IPS-NIHi7 (cell line): ENCODE measurements around the gene MUTYH.
"Not testable (repeated sequence)": the region's sequence is repeated elsewhere in the genome, so short reads cannot be mapped to it uniquely, and the experiment has no call there.

ENCODE experiments used
- DNase-seq: peaks from one replicate; pipeline ENCODE4 v3.0.0; 2012; ENCODE audit warnings: mixed read lengths; ENCODE audit errors: extremely low spot score

The MUTYH gene

DNA sequence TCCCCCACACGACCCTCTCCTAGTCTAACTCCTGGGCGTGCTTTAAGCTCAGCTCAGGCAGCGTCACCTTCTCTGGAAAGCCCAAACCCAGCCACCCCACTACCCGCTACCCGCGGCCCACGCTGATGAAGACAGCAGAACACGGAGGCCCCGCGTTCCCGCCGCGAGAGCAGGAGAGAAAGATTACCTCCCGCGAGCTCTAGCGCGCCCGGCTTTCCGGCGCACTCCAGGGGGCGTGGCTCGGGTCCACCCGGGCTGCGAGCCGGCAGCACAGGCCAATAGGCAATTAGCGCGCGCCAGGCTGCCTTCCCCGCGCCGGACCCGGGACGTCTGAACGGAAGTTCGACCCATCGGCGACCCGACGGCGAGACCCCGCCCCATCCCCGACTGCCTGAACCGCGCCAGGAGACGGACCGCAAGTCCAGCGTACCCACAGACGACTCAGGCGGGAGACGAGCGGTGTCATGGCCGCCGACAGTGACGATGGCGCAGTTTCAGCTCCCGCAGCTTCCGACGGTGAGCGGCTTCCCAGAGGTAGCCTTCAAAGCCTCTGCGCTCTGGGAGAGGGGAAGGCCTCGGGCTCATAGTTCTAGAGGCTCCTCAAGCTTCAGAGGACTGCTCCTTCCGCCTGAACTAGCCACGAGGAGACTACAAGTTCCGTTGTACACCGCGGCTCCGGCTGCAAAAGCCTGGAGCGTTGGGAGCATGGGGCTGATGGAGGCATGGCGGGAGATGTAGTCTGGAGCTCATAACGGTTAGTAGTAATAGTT lies at the start of gene MUTYH, which contains the start of gene TOE1:
Gene MUTYH, minus strand, starts transcription at position 652 of the 770 bp plus-strand sequence. CDS start 5,935 bp downstream, outside the sequence.
Gene TOE1, plus strand, starts transcription at position 382 of the 770 bp plus-strand sequence. Its CDS starts 83 bp downstream, at position 465.
- peak; percentile 98 for DNase-seq

DNA sequence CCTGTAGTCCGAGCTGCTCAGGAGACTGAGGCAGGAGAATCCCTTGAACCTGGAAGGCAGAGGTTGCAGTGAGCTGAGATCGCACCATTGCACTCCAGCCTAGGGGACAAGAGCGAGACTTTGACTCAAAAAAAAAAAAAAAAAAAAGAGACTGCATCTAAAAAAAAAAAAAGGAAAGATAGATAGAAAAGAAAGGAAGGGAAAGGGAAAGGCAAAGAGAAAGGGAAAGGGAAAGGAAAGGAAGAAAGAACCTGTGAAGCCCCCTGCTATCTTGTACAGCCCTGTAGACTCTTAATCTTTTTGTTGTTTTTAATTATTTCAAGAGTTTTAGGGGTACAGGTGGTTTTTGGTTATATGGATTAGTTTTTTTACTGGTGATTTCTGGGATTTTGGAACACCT lies 46.0 kb upstream of the MUTYH start:
- DNase-seq: no peak

DNA sequence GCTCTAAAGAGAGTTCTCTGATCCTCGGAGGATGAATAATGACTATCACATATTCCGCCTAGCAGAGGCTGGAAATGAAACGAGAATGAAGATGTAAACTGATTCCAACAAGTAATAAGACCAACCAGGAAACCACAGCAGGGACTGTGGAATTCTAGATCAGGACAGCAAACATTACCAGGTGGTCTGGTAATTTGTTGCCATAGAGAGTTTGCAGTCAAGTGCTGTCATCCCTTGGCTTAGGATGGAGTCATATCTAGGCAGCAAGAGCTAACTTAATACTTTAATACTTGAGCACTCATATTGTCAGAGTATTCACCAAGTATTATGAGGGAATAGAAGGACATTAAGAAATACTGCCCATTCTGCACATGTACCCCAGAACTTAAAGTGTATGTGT lies 45.1 kb upstream of the MUTYH start:
- no peak for DNase-seq

DNA sequence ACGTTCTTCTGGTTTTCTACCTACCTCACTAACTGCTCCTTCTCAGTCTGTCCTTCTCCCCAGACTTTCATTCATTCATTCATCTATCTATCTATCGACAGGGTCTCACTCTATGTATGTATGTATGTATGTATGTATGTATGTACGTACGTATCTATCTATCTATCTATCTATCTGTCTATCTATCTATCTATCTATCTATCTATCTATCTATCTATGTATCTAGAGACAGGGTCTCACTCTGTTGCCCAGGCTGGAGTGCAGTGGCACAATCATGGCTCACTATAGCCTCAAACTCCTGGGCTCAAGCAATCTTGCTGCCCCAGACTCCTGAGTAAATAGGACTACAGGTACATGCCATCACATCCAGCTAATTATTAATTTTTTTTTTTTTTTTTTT lies 44.0 kb upstream of the MUTYH start:
- DNase-seq: not testable (repeated sequence)

DNA sequence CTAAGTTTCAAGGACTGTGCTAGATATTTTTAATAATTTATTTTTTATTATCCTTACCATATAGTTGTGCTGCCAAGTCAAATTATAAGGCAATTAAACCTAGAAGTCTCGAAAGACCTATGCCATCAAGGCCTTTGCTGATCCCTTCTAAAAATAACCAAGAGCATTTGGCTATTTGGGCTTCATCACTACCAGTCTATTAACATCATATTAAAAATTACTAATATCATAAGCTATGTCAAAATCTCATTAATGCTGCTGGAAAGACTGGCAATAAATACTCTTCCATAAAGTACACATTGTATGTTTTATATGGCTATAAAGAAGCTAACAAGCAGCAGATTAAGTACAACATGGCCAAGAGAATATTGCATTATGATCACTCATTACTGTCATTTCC lies 43.0 kb upstream of the MUTYH start:
- DNase-seq: no peak

DNA sequence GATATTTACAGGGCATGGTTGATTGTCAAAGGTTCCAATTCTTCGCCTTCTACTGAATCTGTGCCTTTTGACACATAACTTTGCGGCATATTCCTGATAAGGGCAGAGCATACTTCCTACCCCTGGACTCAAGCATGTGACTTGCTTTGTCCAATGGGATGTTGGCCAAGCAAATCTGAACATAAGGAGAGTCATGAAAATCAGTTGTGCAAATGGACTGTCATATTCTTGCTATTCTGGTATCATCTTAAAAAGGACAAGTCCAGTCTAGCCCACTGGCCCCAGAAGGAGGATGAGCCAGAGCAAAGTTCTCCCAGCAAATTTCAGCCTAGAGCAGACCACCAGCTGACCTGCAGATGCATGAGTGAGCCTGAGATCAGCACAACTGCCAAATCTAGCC lies 41.0 kb upstream of the MUTYH start:
- no peak for DNase-seq

DNA sequence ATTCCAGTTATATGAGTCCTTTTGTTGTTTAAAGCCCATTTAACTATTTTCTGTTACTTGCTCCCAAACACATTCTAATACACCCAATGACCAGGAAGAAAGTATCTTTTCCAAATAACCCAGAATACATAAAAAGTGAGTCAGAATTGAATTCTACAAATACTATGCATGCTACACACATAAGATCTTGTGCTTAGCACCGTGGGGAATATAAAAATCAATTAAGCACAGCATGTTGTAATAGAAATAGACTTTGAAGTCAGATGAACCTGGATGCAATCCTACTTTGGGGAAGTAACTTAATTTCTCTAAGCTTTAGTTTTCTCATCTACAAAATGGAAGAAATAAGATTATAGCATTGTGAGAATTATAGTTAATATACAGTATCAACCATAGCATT lies 40.5 kb upstream of the MUTYH start:
- DNase-seq: no peak

DNA sequence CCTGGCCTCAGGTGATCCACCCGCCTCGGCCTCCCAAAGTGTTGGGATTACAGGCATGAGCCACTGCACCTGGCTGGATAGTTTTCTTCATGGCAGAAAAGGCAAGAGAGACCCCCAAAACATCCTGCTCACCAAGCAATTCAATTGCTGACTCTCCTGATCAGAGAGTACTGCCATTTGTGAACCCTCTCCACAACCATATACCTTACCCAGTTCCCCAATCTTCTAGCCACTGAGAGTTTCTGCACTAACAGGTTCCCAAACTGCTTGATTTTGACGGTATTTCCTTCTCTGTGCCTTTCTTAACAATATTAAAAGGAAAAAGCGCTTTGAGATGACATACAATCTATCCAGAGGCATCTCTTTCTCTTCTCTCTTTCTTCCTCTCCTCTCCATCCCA lies 39.9 kb upstream of the MUTYH start:
- no peak for DNase-seq

DNA sequence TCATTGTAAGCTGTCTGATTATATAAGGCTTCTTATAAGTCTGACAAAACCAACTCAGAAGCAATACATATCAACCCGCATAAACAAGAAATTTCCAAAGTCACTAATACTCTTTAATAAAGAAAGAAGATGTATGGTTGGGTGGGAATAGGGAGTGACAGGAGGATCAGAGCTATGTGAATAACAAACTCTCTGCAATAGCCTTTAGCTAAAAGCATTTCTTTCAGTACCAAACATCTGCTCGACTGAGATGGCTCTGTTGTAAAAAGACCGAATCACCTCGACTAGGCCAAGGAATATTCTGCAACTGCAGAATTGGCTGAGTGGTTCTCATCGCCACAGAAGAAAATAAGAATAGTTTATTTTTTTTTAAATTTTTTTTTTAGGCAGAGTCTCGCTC lies 39.3 kb upstream of the MUTYH start:
- DNase-seq: no peak

DNA sequence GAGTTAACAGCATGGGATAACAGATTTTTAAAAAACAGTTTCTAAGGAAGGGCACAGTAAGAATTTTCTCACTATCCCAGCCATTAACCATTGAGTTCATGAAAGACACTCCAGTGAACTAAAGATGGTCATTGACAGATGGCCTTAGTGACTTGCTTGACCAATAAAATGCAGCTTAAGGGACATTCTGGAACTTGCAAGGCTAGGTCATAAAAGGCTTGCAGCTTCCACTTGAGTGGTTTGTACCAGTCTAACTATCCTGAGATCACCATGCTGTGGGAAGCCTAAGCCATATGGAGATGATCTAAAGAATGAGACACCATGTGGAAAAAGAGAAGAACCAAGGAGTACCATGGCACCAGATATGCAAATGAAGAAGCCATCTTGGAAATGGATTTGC lies 37.9 kb upstream of the MUTYH start:
- no peak for DNase-seq

DNA sequence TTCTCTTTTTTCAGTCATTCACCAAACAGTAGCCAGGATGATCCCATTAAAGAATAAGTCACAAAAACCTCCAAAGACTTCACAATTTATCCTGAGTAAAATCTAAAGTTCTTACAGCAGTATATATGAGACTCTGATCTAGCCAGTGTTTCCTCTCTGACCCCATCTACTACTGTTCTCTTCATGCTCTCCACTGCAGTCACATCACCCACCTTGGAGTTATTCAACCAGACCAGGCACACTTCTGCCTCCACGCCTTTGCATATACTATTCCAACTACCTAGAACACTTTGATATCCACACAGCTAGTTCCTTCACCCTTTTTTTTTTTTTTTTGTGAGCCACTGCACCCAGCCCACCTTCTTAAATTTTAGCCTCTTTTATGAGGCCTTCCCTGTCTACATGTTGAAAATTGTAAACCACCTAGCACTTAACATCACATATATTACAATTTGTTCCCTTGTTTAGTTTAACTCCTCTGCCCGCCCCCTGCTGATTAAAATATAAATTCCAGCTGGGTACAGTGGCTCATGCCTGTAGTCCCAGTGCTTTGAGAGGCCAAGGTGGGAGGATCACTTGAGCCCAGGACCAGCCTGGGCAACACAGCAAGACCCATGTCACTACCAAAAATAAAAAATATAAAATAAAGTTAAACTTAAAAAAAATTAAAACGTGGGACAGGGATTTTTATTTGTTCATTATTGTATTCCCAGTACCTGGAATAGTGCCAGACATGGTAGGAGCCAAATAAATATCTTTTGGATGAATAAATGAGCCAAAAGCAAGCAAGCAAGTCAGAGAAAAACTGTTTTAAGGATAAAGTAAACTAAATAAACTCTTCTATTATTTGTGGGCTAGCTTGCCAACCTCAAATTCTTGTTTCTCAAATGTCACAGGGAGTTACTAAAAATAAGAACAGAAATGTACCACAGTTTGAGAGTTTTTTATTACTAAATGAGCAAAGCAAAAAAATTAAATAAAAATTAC lies 35.2 kb upstream of the MUTYH start:
- DNase-seq: no peak

DNA sequence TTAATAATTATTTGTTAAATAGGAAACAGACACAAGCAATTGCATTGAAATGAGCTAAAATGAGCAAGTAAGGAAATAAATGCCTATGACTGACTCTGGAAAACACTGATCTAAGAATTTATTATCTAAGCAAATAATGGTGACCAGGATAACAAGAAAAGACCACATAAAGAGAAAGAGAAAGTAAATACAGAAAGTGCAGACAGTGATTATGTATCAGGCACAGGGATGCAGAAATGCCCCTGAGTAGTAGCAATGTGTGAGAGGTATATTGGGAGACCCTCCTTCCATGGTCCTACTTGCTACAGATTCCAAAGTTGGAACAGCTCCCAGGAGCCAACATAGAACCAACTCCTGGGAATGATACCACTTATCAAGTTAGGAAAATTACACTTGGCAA lies 33.3 kb upstream of the MUTYH start:
- DNase-seq: no peak

DNA sequence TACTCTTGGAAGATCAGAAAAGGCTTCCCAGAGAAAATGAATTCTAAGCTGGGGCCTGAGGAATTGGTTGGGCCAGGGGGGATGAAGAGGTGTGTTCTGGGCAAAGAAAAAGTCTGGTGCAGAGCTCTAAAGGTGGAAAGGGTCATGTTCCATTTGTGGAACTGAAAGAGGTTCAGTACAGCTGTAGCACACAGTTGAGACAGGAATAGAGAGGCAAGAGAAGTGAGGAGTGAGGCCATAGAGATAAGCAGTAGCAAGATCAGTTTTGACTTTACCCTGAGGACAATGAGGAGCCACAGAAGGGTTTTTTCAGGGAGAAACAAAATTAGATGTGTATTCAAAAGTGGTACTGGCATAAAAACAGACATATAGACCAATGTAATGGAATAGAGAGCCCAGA lies 30.3 kb upstream of the MUTYH start:
- DNase-seq: no peak

DNA sequence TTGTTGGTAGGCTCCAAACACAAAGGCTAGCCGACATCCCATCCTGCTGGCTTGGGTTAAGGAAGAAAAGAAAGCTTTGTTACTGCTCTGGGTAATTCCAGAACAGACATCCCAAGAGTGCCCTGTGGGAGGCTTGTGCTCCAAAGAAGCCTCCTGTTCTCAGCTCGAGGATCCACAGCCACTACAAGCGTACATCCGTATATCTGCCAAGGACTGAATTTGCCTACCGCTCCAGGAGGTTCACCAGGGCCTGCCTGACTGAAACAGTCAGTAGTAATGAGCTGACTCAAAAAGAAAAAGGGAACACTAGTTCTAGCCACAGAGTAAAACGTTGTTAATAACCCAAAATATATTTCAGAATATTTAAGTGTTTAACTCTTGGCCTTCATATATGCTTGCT lies 24.8 kb upstream of the MUTYH start:
- DNase-seq: no peak

DNA sequence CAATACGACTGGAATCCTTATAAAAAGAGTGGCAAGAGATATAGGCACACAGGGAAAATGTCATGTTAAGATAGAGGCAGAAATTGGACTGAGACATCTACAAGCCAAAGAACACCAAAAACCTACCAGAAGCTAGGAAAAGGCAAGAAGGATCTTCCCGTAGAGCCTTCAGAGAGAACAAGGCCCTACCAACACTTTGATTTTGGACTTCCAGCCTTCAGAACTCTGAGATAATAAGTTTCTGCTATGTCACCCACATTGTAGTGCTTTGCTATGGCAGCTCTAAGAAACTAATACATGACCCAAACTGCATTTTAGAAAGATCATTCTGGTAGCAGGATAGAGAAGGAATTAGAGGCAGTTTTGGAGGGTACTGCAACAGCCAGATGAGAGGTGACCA lies 24.1 kb upstream of the MUTYH start:
- no peak for DNase-seq

DNA sequence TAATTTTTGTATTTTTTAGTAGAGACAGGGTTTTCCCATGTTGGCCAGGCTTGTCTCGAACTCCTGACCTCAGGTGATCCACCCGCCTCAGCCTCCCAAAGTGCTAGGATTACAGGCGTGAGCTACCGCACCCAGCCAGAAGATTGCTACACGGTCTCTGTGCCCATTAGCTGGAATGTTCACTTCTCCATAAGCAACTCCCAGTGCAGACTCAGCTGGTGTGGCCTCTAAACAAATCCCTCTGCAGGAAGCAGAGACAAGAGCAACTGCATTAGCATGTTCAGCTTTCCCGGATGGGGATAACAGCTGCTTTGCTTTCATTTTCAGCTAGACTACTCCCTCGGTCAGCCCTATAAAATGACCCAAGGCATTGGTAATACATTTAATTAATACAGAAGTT lies 20.7 kb upstream of the MUTYH start:
- peak; percentile 52 for DNase-seq

DNA sequence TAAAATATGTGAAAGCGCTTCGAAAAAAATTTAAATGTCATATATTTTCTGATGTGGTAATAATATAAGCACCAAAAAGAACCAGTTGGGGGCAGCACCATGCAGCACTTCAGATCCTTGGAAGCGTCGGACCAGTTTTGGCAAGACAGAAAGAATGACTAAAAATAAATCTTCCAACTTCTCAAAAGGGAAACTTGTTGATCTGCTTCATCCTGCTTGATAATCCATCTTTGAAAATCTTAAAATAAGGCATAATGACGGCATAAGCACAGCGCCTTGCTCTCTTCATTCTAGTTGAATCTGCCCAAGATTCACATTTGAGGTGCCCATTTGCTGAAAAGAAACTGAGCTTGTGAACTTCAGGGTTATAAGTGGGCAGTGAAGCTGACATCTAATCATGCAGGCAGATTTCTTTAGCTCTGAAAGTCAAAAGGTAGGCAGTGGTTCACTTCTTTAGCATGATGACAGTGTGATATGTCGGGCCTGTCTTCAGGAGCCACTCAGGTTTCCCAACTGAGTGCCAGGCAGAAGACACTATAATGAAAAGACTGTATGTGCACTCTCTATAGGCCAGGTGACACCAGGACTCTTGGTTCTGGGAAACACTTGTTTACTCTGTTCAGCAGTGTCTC lies 19.8 kb upstream of the MUTYH start:
- no peak for DNase-seq

DNA sequence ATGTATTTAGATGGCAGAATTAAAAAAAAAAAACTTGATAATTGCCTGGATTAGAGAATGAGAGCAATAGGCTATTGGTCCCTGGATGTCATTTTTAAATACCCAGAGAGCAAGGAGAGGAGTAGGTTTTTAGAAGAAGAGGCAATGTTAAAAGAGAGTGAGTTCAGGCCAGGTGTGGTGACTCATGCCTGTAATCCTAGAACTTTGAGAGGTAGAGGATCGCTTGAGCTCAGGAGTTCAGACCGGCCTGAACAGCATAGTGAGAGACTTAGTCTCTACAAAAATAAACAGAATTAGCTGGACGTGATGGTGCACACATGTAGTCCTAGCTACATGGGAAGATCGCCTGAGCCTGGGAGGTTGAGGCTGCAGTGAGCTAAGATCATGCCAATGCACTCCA lies 15.9 kb upstream of the MUTYH start:
- no peak for DNase-seq

DNA sequence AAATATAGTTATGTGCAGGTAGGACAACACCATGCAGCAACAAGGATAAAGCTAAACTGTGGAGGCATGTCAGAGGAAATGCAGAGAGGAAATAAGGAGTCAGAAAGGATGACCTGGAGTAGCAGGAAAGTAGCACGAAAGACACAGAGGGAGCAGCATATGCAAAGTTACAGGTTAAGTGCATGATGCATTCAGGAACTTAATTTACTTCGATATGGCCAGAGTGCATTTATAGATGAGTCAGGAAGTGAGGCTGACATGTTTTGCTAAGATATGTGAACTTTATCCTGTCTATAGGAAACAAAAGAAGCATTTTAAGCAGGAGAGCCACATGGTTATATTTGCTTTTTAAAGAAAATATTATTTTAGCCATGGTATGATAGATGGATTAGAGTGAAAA lies 15.4 kb upstream of the MUTYH start:
- DNase-seq: no peak

DNA sequence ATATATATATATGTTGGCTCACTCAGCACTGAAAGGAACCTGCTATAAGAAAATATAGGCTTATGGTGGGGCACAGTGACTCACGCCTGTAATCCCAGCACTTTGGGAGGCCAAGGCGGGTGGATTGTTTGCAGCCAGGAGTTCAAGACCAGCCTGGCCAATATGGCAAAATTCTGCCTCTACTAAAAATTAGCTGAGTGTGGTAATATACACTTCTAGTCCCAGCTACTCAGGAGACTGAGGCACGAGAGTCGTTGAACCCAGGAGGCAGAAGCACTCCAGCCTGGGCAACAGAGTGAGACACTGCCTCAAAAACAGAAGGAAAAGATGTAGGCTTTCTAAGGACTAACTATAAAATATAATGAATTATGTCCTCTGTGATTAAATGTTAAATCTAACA lies 14.6 kb upstream of the MUTYH start:
- DNase-seq: no peak

DNA sequence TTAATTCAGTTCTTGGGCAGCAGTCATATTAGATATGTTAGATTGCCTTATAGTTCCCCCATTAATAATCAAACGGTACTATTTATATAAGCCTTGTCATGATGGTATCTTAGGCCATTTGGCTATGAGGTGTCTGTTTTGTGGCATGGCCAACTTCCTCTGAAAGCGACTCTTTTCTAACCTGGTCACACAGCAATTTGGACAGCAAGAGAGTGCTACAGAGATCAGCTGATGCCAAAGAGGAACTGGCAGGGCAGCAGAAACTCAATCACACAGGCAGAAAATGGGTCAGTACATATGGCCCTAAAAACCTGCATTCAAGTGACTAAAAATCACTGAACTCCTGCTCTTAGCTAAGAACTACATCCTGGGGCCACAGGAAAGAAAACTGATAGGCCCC lies 13.4 kb upstream of the MUTYH start:
- no peak for DNase-seq

DNA sequence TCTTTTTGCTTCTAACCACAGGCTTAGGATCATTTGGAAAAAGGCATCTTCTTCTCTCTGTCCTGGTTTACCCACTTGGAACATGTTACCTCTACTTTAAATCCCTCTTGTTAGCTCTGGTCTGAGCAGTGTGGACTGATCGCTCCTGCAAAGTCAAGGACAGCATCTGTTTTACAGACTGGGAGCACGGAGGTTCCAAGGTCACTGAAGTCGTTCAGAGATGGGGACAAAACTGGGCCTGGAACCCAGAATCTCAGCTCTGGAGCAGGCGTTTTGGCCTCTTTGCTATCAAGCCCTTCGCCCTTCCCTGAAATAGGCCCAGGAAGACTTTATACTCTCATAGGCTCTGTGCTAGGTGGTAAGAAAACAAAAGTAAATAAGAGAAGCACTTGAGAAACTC lies 11.3 kb upstream of the MUTYH start:
- DNase-seq: no peak
